Measurements from ENCODE around the gene SNAI1. TPM values are rescaled to one million over a fixed set of nuclear protein-coding genes. Genes with fewer than 3 reads are reported as not detected.
A peak's percentile ranks its signal among the peaks of the same experiment; 100 is the strongest.

SNAI1 gene
- total and polyA plus RNA-seq, 2 donors (not counting 3 experiments of a cell fraction or from before 2014, with no cell fraction given), result 10.8 to 13.4 TPM

- Histone ChIP-seq H3K27me3 (ENCODE audit: control insufficient read depth in 2 of 2, insufficient read depth in 2 of 2, low read length in 2 of 2) (no peaks in the 10 kb centered on the region), H2AFZ (ENCODE audit: low read depth, low read length) (no peak overlapping the region), H3K9me3 (replicated peaks; ENCODE audit: control insufficient read depth, insufficient read depth, low read length) (no peaks in the 10 kb centered on the region), H3K36me3 (ENCODE audit: control insufficient read depth in 2 of 2, extremely low read depth in 1 of 2, insufficient read depth in 2 of 2, low read length in 2 of 2) (peaks cover 4 to 8% of the 10 kb centered on the region in 2 experiments), H3K9me1 (replicated peaks; ENCODE audit: control insufficient read depth, extremely low read depth, insufficient read depth, low read length) (no peaks in the 10 kb centered on the region), H3K27ac (ENCODE audit: insufficient read depth, low read depth, low read length) (no peak overlapping the region), H3K4me3 (replicated peaks in 1 of 3; ENCODE audit: insufficient read depth in 1 of 3, low read depth in 1 of 3, low read length in 3 of 3) (no peak overlapping the region), H3K79me2 (ENCODE audit: control insufficient read depth, insufficient read depth, low read length) (peaks cover 58% of the 10 kb centered on the region), H3K9ac (replicated peaks; ENCODE audit: extremely low read depth, insufficient read depth, low read length) (no peak overlapping the region), H3K4me2 (ENCODE audit: insufficient read depth, low read length) (peak overlapping the region; percentile 92), H3K4me1 (ENCODE audit: control insufficient read depth, extremely low read depth, insufficient read depth, low read length) (peaks cover 20% of the 10 kb centered on the region), H4K20me1 (replicated peaks; ENCODE audit: control insufficient read depth, extremely low read depth, insufficient read depth, low read length) (no peaks in the 10 kb centered on the region)
- POLR2A ChIA-PET, result no interaction called here
- intact Hi-C loops (cut with micrococcal nuclease) (no loop called here), dilution Hi-C loops (cut with MboI; ENCODE audit: extremely low pct_ligation_motif_present, low sequenced_read_pairs) (no loop called here)
- FAIRE-seq (peak; percentile 33), DNase-seq (ENCODE audit: low read depth, low spot score) (peak; percentile 49)
- BruUV-seq (replicated peaks), result no TSS peak
- no peak for TF ChIP-seq POLR2A (IDR thresholded peaks at IDR 0.05; ENCODE audit: low read depth, low read length)
- TF ChIP-seq GATA2 (IDR thresholded peaks at IDR 0.05; ENCODE audit: insufficient read depth, insufficient read length, low read depth, low read length), result no peak
- TF ChIP-seq FOS (IDR thresholded peaks at IDR 0.05; ENCODE audit: borderline replicate concordance, insufficient read depth, low read length), result no peak
- no peak for TF ChIP-seq CTCF (IDR thresholded peaks at IDR 0.05; ENCODE audit: extremely low read depth in 1 of 2, insufficient read depth in 1 of 2, low read depth in 1 of 2, low read length in 2 of 2)
- no peak for TF ChIP-seq MYC (IDR thresholded peaks at IDR 0.05; ENCODE audit: low read depth, low read length)
- no peak for TF ChIP-seq JUN (IDR thresholded peaks at IDR 0.05; ENCODE audit: borderline replicate concordance, insufficient read depth, insufficient read length, low read depth)
- no peak for TF ChIP-seq MAX (IDR thresholded peaks at IDR 0.05; ENCODE audit: insufficient read depth, insufficient read length)
- no peak for TF ChIP-seq POLR2AphosphoS5 (IDR thresholded peaks at IDR 0.05; ENCODE audit: insufficient read depth, low read depth, low read length)
- no peak for TF ChIP-seq EZH2 (IDR thresholded peaks at IDR 0.05; ENCODE audit: borderline replicate concordance, low read depth, low read length, severe bottlenecking)
- CTCF ChIA-PET, result interaction anchor here (1.6 to 2.1 kb wide), 4 partner anchors 26 to 147 kb away, joined by 4 to 10 read pairs (median 6); no protein-coding TSS in a partner anchor
Observed at GRCh38 chr20:49938173-49939163, 44.3 kb upstream of the SNAI1 start.
